Vagina (tissue), 2 donors: ENCODE measurements around the gene CTNND2.

Source experiments
- POLR2A ChIP-seq, 2 donors: fragments of 450-650 bp; IDR thresholded peaks; one replicate each; pipeline ENCODE4 v1.6.1; 2017; ENCODE audit warnings: antibody characterized with exemption in 2 of 2, mild to moderate bottlenecking in 2 of 2, moderate library complexity in 2 of 2
- POLR2AphosphoS5 ChIP-seq, 2 donors: sonication (generic); formaldehyde crosslinking; IDR thresholded peaks; one replicate each; pipeline ENCODE4 v1.9.0; 2017; ENCODE audit warnings: antibody characterized with exemption in 2 of 2, mild to moderate bottlenecking in 2 of 2, low read depth in 1 of 2; ENCODE audit not compliant: insufficient read depth in 1 of 2
- TF ChIP-seq, protein P1 (sequence below), 3 experiments: fragments of 450-650 bp in 2 of 3; fragments of 200-600 bp in 1 of 3; sonication (generic) in 1 of 3; IDR thresholded peaks; one replicate each; pipeline ENCODE4 v1.5.1; 2017 to 2019; ENCODE audit warnings: antibody characterized with exemption in 3 of 3, mild to moderate bottlenecking in 2 of 3, moderate library complexity in 2 of 3

DNA sequence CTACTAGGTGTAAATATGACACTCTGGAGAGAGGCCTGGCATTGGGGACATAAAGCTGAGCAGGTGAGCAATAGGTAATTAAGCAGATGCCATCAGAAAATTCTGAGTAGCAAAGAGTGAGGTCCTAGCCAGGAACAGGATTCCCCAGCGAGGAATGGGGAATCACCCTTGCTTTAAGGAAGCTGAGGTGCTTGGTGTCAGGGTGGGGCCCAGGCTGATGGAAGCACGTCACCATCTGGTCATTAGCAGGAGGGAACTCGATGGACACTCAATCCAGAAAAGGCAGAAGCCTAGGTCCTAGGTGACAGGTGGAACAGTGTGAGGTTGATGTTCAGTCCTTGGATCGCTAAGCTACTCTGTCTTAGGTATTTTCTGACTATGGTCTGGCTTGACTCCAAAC lies 580.5 kb downstream of the CTNND2 start:
- TF ChIP-seq, protein P1, sequence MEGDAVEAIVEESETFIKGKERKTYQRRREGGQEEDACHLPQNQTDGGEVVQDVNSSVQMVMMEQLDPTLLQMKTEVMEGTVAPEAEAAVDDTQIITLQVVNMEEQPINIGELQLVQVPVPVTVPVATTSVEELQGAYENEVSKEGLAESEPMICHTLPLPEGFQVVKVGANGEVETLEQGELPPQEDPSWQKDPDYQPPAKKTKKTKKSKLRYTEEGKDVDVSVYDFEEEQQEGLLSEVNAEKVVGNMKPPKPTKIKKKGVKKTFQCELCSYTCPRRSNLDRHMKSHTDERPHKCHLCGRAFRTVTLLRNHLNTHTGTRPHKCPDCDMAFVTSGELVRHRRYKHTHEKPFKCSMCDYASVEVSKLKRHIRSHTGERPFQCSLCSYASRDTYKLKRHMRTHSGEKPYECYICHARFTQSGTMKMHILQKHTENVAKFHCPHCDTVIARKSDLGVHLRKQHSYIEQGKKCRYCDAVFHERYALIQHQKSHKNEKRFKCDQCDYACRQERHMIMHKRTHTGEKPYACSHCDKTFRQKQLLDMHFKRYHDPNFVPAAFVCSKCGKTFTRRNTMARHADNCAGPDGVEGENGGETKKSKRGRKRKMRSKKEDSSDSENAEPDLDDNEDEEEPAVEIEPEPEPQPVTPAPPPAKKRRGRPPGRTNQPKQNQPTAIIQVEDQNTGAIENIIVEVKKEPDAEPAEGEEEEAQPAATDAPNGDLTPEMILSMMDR (IDR thresholded peaks at IDR 0.05) = no peak
- TF ChIP-seq POLR2AphosphoS5 (IDR thresholded peaks at IDR 0.05; ENCODE audit: insufficient read depth in 1 of 2, low read depth in 1 of 2) (no peak), POLR2A (IDR thresholded peaks at IDR 0.05) (no peak)
